ENCODE measurements around the gene KCNMB2. TPM values are rescaled to one million over a fixed set of nuclear protein-coding genes. Genes with fewer than 3 reads are reported as not detected.

The KCNMB2 gene
- total RNA-seq, 1 donor from 2014 or later: 0.27 TPM

- TF ChIP-seq CTCF (IDR thresholded peaks at IDR 0.05): no peak
- Mint-ChIP-seq H3K27me3 (ENCODE audit: low read depth) (no peaks in the 10 kb centered on the region), H3K4me1 (ENCODE audit: low read depth) (peaks cover 11% of the 10 kb centered on the region), H3K36me3 (ENCODE audit: low read depth) (no peaks in the 10 kb centered on the region), H3K27ac (ENCODE audit: unreplicated experiment) (peak overlapping the region; percentile 15), H3K4me3 (ENCODE audit: unreplicated experiment) (no peak overlapping the region), H3K9me3 (ENCODE audit: low read depth) (no peaks in the 10 kb centered on the region)
- DNase-seq (ENCODE audit: low spot score): no peak
Measured at GRCh38 chr3:178671377-178671776, 135.1 kb downstream of the KCNMB2 start.

GRCh38 chr3:178671791-178672190, 135.6 kb downstream of the KCNMB2 start:
- TF ChIP-seq CTCF (IDR thresholded peaks at IDR 0.05): no peak
- Mint-ChIP-seq H3K36me3 (ENCODE audit: low read depth) (no peaks in the 10 kb centered on the region), H3K27ac (ENCODE audit: unreplicated experiment) (peak overlapping the region; percentile 15), H3K27me3 (ENCODE audit: low read depth) (no peaks in the 10 kb centered on the region), H3K4me1 (ENCODE audit: low read depth) (peaks cover 11% of the 10 kb centered on the region), H3K9me3 (ENCODE audit: low read depth) (no peaks in the 10 kb centered on the region), H3K4me3 (ENCODE audit: unreplicated experiment) (no peak overlapping the region)
- no peak for DNase-seq (ENCODE audit: low spot score)

GRCh38 chr3:178672275-178672674, 136.0 kb downstream of the KCNMB2 start:
- H3K9me3 Mint-ChIP-seq (ENCODE audit: low read depth): no peaks in the 10 kb centered on the region
- TF ChIP-seq CTCF (IDR thresholded peaks at IDR 0.05): no peak

GRCh38 chr3:178673529-178673928, 137.3 kb downstream of the KCNMB2 start:
- H3K9me3 Mint-ChIP-seq (ENCODE audit: low read depth): no peaks in the 10 kb centered on the region
- no peak for DNase-seq (ENCODE audit: low spot score)
- no peaks in the 10 kb centered on the region for H3K36me3 Mint-ChIP-seq (ENCODE audit: low read depth)
- H3K4me1 Mint-ChIP-seq (ENCODE audit: low read depth): peaks cover 11% of the 10 kb centered on the region
- H3K27ac Mint-ChIP-seq (ENCODE audit: unreplicated experiment): no peak overlapping the region
- no peak overlapping the region for H3K4me3 Mint-ChIP-seq (ENCODE audit: unreplicated experiment)
- TF ChIP-seq CTCF (IDR thresholded peaks at IDR 0.05): no peak
- no peaks in the 10 kb centered on the region for H3K27me3 Mint-ChIP-seq (ENCODE audit: low read depth)

More at GRCh38 chr3:178672275-178672674, 136.0 kb downstream of the KCNMB2 start:
- H3K36me3 Mint-ChIP-seq (ENCODE audit: low read depth): no peaks in the 10 kb centered on the region
- no peak overlapping the region for H3K4me3 Mint-ChIP-seq (ENCODE audit: unreplicated experiment)
- H3K27ac Mint-ChIP-seq (ENCODE audit: unreplicated experiment): peak overlapping the region; percentile 5
- H3K4me1 Mint-ChIP-seq (ENCODE audit: low read depth): peaks cover 11% of the 10 kb centered on the region
- DNase-seq (ENCODE audit: low spot score): no peak
- no peaks in the 10 kb centered on the region for H3K27me3 Mint-ChIP-seq (ENCODE audit: low read depth)

GRCh38 chr3:178676077-178676476, 139.8 kb downstream of the KCNMB2 start:
- no peak for TF ChIP-seq CTCF (IDR thresholded peaks at IDR 0.05)

More at GRCh38 chr3:178676077-178676476, 139.8 kb downstream of the KCNMB2 start:
- no peaks in the 10 kb centered on the region for H3K4me1 Mint-ChIP-seq (ENCODE audit: low read depth)
- no peak overlapping the region for H3K4me3 Mint-ChIP-seq (ENCODE audit: unreplicated experiment)
- H3K27me3 Mint-ChIP-seq (ENCODE audit: low read depth): no peaks in the 10 kb centered on the region
- H3K9me3 Mint-ChIP-seq (ENCODE audit: low read depth): no peaks in the 10 kb centered on the region
- no peaks in the 10 kb centered on the region for H3K36me3 Mint-ChIP-seq (ENCODE audit: low read depth)
- no peak for DNase-seq (ENCODE audit: low spot score)
- H3K27ac Mint-ChIP-seq (ENCODE audit: unreplicated experiment): no peak overlapping the region

All from chondrocyte (in vitro differentiated cells).